Uterus (tissue), 4 donors: Measurements from ENCODE around the gene ADGRF1. TPM values are rescaled to one million over a fixed set of nuclear protein-coding genes. Genes with fewer than 3 reads are reported as not detected.
A peak's percentile ranks its signal among the peaks of the same experiment; 100 is the strongest.

Experiments
- DNase-seq, 2 donors: peaks; one replicate each; pipeline ENCODE4 v3.0.0-alpha.2; 2019 to 2020
- H3K27ac ChIP-seq, 2 donors: fragments of 200-600 bp; sonication (generic); 1 replicate in 1 of 2; 2 replicates in 1 of 2; pipeline ENCODE4 v1.5.1; 2016 to 2018
- H3K27me3 ChIP-seq, 2 donors: fragments of 200-600 bp; sonication (generic); one replicate each; pipeline ENCODE4 v1.5.1; 2018 to 2019; ENCODE audit warnings: control low read depth in 1 of 2
- H3K36me3 ChIP-seq, 2 donors: fragments of 200-600 bp; sonication (generic); one replicate each; pipeline ENCODE4 v1.5.1; 2019; ENCODE audit warnings: control low read depth in 1 of 2
- H3K4me1 ChIP-seq, 2 donors: fragments of 200-600 bp; sonication (generic); one replicate each; pipeline ENCODE4 v1.5.1; 2018 to 2019; ENCODE audit warnings: control low read depth in 1 of 2
- H3K4me3 ChIP-seq, 2 donors: fragments of 200-600 bp; sonication (generic); 1 replicate in 1 of 2; 2 replicates in 1 of 2; pipeline ENCODE4 v1.5.1; 2018 to 2019; ENCODE audit warnings: mild to moderate bottlenecking in 1 of 2
- H3K9me3 ChIP-seq, 2 donors: fragments of 200-600 bp; sonication (generic); one replicate each; pipeline ENCODE4 v1.5.1; 2019; ENCODE audit warnings: control low read depth in 1 of 2
- POLR2A ChIP-seq, 2 donors: fragments of 450-650 bp; IDR thresholded peaks; one replicate each; pipeline ENCODE4 v1.6.1; 2016; ENCODE audit warnings: antibody characterized with exemption in 2 of 2, mild to moderate bottlenecking in 1 of 2, moderate library complexity in 1 of 2
- intact Hi-C: fragments of 100-400 bp; cut with DNase I; formaldehyde crosslinking; loops from one replicate; pipeline ENCODE4 v1.15.1; 2023; ENCODE audit warnings: low total_unique reads
- total RNA-seq, 4 donors: library from RNA; depleted of rRNA in 3 of 4; stranded (reverse); fragments of >200 nt in 3 of 4; gene quantifications; one replicate each; pipeline versions ENCODE4 v1.1.0 to v1.2.4, GENCODE V29; 2014 to 2023
- TF ChIP-seq, protein P1 (sequence below), 4 experiments: fragments of 200-600 bp in 2 of 4; fragments of 450-650 bp in 2 of 4; sonication (generic) in 2 of 4; IDR thresholded peaks; one replicate each; pipeline ENCODE4 v1.5.1; 2016 to 2019; ENCODE audit warnings: antibody characterized with exemption in 4 of 4, mild to moderate bottlenecking in 2 of 4, moderate library complexity in 1 of 4
- donor health status: DM: yes; HTN: yes; CAD: no.

The ADGRF1 gene
- total RNA-seq, 4 donors from 2014 or later: 0.35 TPM; not detected in 3

DNA sequence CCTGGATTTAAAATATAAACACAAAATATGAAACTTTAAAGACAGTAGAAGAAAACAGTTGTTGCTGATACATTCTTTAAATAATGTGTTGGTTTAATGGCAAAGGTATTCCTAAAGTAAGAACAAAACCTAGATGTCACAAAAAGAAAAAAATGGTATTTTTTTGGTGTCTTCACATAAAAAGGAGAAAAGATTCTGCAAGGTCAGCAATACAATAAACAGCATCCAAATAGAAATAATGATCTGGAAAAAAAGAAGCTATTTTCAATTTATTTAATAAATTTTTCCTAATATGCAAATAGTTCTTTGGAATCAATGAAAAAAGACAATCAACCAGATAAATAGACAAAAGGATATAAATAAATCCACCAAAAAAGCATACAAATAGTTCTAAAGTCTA is 6.5 kb upstream of the ADGRF1 start:
- Histone ChIP-seq H3K4me1 (no peaks in the 10 kb centered on the region), H3K9me3 (no peaks in the 10 kb centered on the region), H3K4me3 (no peak overlapping the region), H3K36me3 (no peaks in the 10 kb centered on the region), H3K27me3 (no peaks in the 10 kb centered on the region), H3K27ac (no peak overlapping the region)
- no peak for DNase-seq
- TF ChIP-seq, protein P1, sequence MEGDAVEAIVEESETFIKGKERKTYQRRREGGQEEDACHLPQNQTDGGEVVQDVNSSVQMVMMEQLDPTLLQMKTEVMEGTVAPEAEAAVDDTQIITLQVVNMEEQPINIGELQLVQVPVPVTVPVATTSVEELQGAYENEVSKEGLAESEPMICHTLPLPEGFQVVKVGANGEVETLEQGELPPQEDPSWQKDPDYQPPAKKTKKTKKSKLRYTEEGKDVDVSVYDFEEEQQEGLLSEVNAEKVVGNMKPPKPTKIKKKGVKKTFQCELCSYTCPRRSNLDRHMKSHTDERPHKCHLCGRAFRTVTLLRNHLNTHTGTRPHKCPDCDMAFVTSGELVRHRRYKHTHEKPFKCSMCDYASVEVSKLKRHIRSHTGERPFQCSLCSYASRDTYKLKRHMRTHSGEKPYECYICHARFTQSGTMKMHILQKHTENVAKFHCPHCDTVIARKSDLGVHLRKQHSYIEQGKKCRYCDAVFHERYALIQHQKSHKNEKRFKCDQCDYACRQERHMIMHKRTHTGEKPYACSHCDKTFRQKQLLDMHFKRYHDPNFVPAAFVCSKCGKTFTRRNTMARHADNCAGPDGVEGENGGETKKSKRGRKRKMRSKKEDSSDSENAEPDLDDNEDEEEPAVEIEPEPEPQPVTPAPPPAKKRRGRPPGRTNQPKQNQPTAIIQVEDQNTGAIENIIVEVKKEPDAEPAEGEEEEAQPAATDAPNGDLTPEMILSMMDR (IDR thresholded peaks at IDR 0.05): no peak
- no peak for TF ChIP-seq POLR2A (IDR thresholded peaks at IDR 0.05)
- intact Hi-C loops: no loop called here

DNA sequence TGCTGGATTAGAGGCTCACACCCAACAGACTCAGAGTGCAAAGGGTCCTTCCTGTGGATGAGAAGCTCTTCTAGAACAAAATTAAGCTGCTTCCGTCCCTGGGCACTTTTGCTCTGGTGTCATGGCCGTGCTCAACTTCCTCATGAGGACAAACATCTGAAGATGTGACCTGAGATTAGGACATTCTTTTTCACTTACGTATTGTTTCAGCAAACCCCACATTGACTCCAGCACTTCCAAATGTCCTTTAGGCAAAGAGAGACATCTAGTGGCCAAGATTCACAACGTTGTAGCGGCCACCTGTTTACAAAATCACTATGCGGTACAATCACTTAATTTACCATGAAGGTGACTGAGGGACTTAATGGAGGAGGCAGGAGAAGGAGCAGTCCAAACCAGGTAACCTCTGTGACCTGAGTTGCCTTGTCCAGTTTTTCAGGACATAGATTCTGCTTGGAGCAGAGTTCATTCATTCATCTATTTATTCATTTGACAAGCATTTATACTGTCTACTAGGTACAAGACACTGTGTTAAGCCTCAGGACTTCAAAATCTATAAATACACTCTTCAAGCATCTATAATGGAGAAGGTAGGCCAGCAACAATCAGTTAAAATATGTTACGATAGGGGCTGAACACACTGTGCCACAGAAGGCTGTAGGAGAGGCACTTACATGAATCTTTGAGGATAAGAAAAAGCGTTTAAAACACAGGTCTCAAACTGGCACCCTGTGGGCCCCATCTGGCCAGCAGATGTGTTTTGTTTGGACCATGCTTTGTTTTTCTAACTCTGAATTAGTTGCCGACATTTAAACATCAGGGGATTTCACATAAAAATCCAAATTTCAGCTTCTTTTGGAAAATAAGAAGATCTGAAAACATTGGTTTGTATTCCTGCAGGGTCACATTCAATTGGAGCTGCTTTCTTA is 5.6 kb upstream of the ADGRF1 start:
- DNase-seq: peak; percentile 29 to 44
- Histone ChIP-seq H3K9me3 (no peaks in the 10 kb centered on the region), H3K27me3 (no peaks in the 10 kb centered on the region), H3K4me3 (no peak overlapping the region), H3K4me1 (no peaks in the 10 kb centered on the region), H3K27ac (no peak overlapping the region), H3K36me3 (no peaks in the 10 kb centered on the region)
- intact Hi-C loops: no loop called here
- TF ChIP-seq POLR2A (IDR thresholded peaks at IDR 0.05): no peak
- TF ChIP-seq, protein P1 (IDR thresholded peaks at IDR 0.05): peak; percentile 71 to 81 (median 74)

DNA sequence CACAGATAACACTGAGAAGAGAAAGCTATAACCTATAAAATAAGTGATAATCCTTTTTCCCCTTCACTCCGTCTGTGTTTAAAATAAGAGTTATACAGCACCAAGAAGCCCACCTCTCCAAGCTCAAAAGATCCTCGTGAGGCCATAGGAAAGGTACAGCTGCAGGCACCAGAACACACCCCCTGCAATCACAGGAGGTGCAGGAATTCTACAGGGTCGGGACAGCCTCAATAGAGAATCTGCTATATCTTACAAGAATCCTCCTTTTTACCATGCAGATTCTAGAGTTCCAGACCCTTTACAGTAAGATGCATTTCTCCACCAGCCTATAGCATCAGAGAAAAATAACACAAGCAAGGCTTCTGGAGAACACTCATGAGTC is 5.0 kb upstream of the ADGRF1 start:
- intact Hi-C loops: no loop called here
- no peak for TF ChIP-seq POLR2A (IDR thresholded peaks at IDR 0.05)
- TF ChIP-seq, protein P1 (IDR thresholded peaks at IDR 0.05): no peak
- H3K4me3 ChIP-seq: no peak overlapping the region
- H3K27ac ChIP-seq: no peak overlapping the region
- no peaks in the 10 kb centered on the region for H3K4me1 ChIP-seq
- DNase-seq: no peak
- H3K9me3 ChIP-seq: no peaks in the 10 kb centered on the region
- no peaks in the 10 kb centered on the region for H3K36me3 ChIP-seq
- H3K27me3 ChIP-seq: no peaks in the 10 kb centered on the region

DNA sequence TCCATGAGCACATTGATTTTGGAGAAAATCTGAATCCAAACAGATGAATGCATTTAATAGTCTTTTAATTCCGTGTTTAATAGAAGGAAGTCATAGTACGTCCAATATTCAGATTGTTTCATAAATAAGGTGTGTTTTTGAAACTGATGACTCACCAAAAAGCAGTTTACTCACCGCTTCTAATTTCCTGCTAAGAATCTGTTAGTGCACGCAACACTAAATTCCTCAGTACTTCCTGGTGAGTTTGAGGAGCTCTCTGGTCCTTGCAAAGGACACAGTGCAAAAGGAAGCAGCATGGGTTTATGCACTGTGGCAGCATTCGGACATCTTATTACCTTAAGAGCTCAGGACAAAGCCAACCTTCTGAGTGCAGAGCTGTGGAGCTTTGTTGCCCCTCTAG is 2.3 kb upstream of the ADGRF1 start:
- intact Hi-C loops: no loop called here
- no peaks in the 10 kb centered on the region for H3K9me3 ChIP-seq
- no peak for TF ChIP-seq POLR2A (IDR thresholded peaks at IDR 0.05)
- TF ChIP-seq, protein P1 (IDR thresholded peaks at IDR 0.05): no peak
- H3K4me1 ChIP-seq: no peaks in the 10 kb centered on the region
- no peaks in the 10 kb centered on the region for H3K27me3 ChIP-seq
- no peak for DNase-seq
- no peak overlapping the region for H3K27ac ChIP-seq
- no peaks in the 10 kb centered on the region for H3K36me3 ChIP-seq
- H3K4me3 ChIP-seq: no peak overlapping the region

DNA sequence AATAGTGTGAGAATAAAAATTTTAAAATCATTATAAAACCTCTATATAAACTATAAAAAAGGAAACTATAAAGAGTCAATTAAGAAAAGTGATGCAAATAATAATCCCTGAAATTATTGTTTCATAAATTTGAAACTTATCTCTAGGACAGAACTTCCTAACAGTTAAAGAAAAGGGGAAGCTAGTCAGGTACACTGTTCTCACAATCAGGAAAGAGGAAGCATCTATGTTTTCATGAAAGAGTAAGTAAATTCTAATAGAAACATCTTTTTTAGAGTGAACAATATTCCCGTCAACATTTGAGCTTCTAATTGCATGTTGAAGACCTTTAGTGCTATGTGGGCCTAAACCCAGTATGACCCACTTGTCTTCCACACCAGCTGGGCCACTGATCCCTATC is 1.2 kb upstream of the ADGRF1 start:
- H3K27me3 ChIP-seq: no peaks in the 10 kb centered on the region
- H3K36me3 ChIP-seq: no peaks in the 10 kb centered on the region
- TF ChIP-seq, protein P1 (IDR thresholded peaks at IDR 0.05): no peak
- no peak for TF ChIP-seq POLR2A (IDR thresholded peaks at IDR 0.05)
- intact Hi-C loops: no loop called here
- no peak for DNase-seq
- no peak overlapping the region for H3K4me3 ChIP-seq
- no peaks in the 10 kb centered on the region for H3K4me1 ChIP-seq
- no peak overlapping the region for H3K27ac ChIP-seq
- no peaks in the 10 kb centered on the region for H3K9me3 ChIP-seq
